Right renal pelvis (tissue), 4 donors: ENCODE measurements around the gene C19orf81. TPM values are rescaled to one million over a fixed set of nuclear protein-coding genes. Genes with fewer than 3 reads are reported as not detected.

ENCODE experiments used
- DNase-seq, 4 donors: peaks; one replicate each; pipeline ENCODE4 v3.0.0-alpha.2; 2013; ENCODE audit warnings: low read depth in 4 of 4, low spot score in 3 of 4, missing footprints in 1 of 4
- polyA plus RNA-seq, 4 donors: library from polyadenylated mRNA; unstranded; fragments of 120-200 nt; gene quantifications; one replicate each; pipeline ENCODE4 v1.2.1, GENCODE V29; 2013; ENCODE audit not compliant: insufficient read length in 4 of 4

The C19orf81 gene
- polyA plus RNA-seq, 4 donors = 1.8 to 5.0 (median 2.2) TPM

GRCh38 chr19:50705422-50706019, 56.3 kb downstream of the C19orf81 start:
- DNase-seq = no peak

GRCh38 chr19:50706387-50706786, 57.1 kb downstream of the C19orf81 start:
- DNase-seq = no peak

GRCh38 chr19:50708179-50708879, 59.1 kb downstream of the C19orf81 start:
- no peak for DNase-seq

Other genes starting within 250 kb of the C19orf81 start
- 1 to 10 TPM in 3 of 4 donors, under 1 TPM in 1; 0.46 to 1.7 (median 1.3) TPM for gene SPIB, start 230.5 kb upstream of the C19orf81 start, polyA plus RNA-seq
- 1 to 10 TPM in 1 of 4 donors, under 1 TPM in 3; 0.77 to 1.5 (median 0.90) TPM for gene MYBPC2, start 216.6 kb upstream of the C19orf81 start, polyA plus RNA-seq
- 100 to 1,000 TPM; 115 to 189 (median 133) TPM for gene EMC10, start 172.9 kb upstream of the C19orf81 start, polyA plus RNA-seq
- 10 to 100 TPM in 1 of 4 donors, 1 to 10 TPM in 3; 7.7 to 10.3 (median 9.2) TPM for gene GARIN5A, start 172.6 kb upstream of the C19orf81 start, polyA plus RNA-seq
- gene JOSD2, start 138.3 kb upstream of the C19orf81 start, polyA plus RNA-seq = 10 to 100 TPM in 1 of 4 donors, 1 to 10 TPM in 3; 6.7 to 16.9 (median 8.8) TPM
- 10 to 100 TPM in 3 of 4 donors, 1 to 10 TPM in 1; 6.5 to 14.8 (median 11.0) TPM for gene ASPDH, start 135.5 kb upstream of the C19orf81 start, polyA plus RNA-seq
- 10 to 100 TPM; 18.1 to 29.8 (median 19.8) TPM for gene LRRC4B, start 81.0 kb upstream of the C19orf81 start, polyA plus RNA-seq
- gene SYT3, start 9.6 kb upstream of the C19orf81 start, polyA plus RNA-seq = 1 to 10 TPM in 3 of 4 donors, under 1 TPM in 1; 0.96 to 1.4 (median 1.1) TPM
- 1 to 10 TPM; 5.1 to 7.2 (median 5.9) TPM for gene SHANK1, start 70.4 kb downstream of the C19orf81 start, polyA plus RNA-seq
- 10 to 100 TPM; 22.8 to 39.3 (median 25.6) TPM for gene CLEC11A, start 73.9 kb downstream of the C19orf81 start, polyA plus RNA-seq
- not detected for gene GPR32, start 121.0 kb downstream of the C19orf81 start, polyA plus RNA-seq
- gene ACP4, start 141.0 kb downstream of the C19orf81 start, polyA plus RNA-seq = under 1 TPM in 1 of 4 donors, not detected in 3; 0.21 TPM
- gene KLK1, start 174.3 kb downstream of the C19orf81 start, polyA plus RNA-seq = 1 to 10 TPM; 1.7 to 2.3 (median 2.0) TPM
- under 1 TPM in 1 of 4 donors, not detected in 3; 0.11 TPM for gene KLK15, start 184.1 kb downstream of the C19orf81 start, polyA plus RNA-seq
- gene KLK3, start 205.5 kb downstream of the C19orf81 start, polyA plus RNA-seq = under 1 TPM; 0.28 to 0.55 (median 0.38) TPM
- gene KLK2, start 224.0 kb downstream of the C19orf81 start, polyA plus RNA-seq = under 1 TPM in 2 of 4 donors, not detected in 2; 0.03 to 0.24 TPM